Measurements from ENCODE around the gene MNX1.

MNX1 gene

DNA sequence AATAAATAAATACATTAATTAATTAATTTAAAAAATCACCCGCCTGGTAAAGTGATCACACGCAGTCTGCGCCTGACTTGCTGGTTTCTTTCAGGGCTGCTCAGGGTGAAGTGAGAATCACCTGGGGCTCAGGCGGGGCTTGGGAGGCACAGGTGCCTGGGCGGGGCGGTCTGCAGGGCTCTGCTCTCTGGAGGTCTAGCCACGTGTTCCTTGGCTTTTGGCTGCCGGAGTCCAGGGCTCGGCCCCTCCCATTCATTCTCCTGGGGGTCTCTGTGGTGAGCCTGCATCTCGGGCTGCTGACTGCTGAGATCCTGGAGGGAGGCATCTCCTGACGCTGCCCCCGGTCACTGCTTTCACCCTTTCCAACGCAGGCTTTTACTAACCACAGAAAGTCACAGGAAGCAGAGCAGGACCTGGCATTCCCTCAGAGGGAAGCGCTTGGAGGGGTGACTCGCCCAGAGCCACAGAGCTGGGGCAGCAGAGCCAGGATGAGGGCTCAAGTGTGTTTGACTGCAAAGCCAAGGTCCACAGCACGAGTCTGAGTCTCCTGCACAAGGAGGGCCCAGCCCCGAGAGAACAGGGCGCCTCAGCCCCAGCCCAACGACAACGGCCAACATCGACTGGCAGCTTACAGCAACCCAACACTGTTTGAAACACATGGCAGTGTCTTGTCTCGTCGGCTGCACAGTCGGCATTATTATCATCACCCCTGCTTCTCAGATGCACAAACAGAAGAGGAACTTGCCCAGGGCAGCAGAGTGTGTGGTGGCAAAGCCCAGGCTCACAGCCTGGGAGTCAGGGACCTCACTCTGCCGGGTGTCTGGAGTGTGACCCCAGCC lies 22.4 kb upstream of the MNX1 start:
- Histone ChIP-seq H3K9me3 (ENCODE audit: control insufficient read depth, insufficient read depth, low read length) (no peaks in the 10 kb centered on the region), H3K4me3 (ENCODE audit: low read length) (no peak overlapping the region), H3K27ac (ENCODE audit: low read length) (no peak overlapping the region), H3K27me3 (ENCODE audit: control insufficient read depth, insufficient read depth, low read length) (no peaks in the 10 kb centered on the region), H3K4me1 (ENCODE audit: control insufficient read depth, insufficient read depth, low read length) (no peaks in the 10 kb centered on the region), H3K36me3 (ENCODE audit: control insufficient read depth, insufficient read depth, low read length) (no peaks in the 10 kb centered on the region)
- WGBS (ENCODE audit: insufficient coverage, insufficient read length): no CpG with 5 or more reads among the region's 25 CpGs
- no peak for DNase-seq (ENCODE audit: low read depth, low spot score)

DNA sequence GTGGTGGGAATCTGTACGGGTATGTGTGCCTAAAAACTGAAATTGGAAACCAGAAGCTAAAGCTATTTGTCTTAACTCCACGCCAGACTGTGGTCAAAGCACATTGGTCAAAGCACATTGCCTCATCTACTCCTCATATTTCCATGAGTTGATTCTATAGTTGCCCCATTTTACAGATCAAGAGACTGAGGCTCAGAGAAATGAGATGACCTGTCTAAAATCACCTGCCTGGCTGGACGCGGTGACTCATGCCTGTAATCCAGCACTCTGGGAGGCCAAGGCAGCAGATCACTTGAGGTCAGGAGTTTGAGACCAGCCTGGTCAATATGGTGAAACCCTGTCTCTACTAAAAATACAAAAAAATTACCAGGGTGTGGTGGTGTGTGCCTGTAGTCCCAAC lies 21.7 kb upstream of the MNX1 start:
- Histone ChIP-seq H3K27ac (ENCODE audit: low read length) (no peak overlapping the region), H3K4me1 (ENCODE audit: control insufficient read depth, insufficient read depth, low read length) (no peaks in the 10 kb centered on the region), H3K9me3 (ENCODE audit: control insufficient read depth, insufficient read depth, low read length) (no peaks in the 10 kb centered on the region), H3K27me3 (ENCODE audit: control insufficient read depth, insufficient read depth, low read length) (no peaks in the 10 kb centered on the region), H3K4me3 (ENCODE audit: low read length) (no peak overlapping the region), H3K36me3 (ENCODE audit: control insufficient read depth, insufficient read depth, low read length) (no peaks in the 10 kb centered on the region)
- no CpG with 5 or more reads among the region's 4 CpGs for WGBS (ENCODE audit: insufficient coverage, insufficient read length)
- DNase-seq (ENCODE audit: low read depth, low spot score): no peak

DNA sequence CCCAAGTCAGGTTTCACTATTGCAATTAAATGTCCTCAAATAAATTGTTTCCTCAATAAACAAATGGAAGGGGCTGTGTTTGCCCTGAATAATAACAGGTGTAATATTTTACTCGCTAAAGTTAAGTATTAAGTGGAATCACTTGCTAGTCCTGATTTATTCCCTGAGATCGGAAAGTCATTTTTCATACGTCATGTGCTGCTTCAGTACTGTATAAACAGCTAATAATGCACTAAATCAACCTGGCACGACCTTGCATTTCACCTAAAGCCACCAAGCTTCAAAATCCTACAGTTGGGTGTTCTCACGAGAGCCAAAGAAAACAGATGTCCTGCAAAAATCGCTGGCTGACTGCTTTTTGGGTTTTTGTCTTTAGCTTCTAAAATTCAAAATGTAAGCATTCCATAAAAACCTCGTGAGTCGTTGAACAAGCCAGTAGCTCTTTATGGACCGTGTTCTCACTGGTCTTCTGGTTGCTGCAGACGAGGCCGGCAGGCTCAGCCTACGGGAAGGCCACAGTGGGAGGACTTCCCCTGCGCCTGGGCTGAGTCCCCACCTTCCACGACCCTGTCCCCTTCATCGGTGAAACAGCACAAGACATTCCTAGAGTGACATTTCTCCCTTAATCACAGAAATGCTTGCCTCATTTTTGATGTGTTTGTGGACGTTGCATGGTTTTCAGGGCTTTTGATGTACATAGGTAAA lies 17.9 kb upstream of the MNX1 start:
- H3K4me3 ChIP-seq (ENCODE audit: low read length): no peak overlapping the region
- no peaks in the 10 kb centered on the region for H3K4me1 ChIP-seq (ENCODE audit: control insufficient read depth, insufficient read depth, low read length)
- H3K27ac ChIP-seq (ENCODE audit: low read length): no peak overlapping the region
- no peaks in the 10 kb centered on the region for H3K9me3 ChIP-seq (ENCODE audit: control insufficient read depth, insufficient read depth, low read length)
- H3K27me3 ChIP-seq (ENCODE audit: control insufficient read depth, insufficient read depth, low read length): peaks cover 20% of the 10 kb centered on the region
- no CpG with 5 or more reads among the region's 16 CpGs for WGBS (ENCODE audit: insufficient coverage, insufficient read length)
- no peaks in the 10 kb centered on the region for H3K36me3 ChIP-seq (ENCODE audit: control insufficient read depth, insufficient read depth, low read length)
- DNase-seq (ENCODE audit: low read depth, low spot score): no peak

DNA sequence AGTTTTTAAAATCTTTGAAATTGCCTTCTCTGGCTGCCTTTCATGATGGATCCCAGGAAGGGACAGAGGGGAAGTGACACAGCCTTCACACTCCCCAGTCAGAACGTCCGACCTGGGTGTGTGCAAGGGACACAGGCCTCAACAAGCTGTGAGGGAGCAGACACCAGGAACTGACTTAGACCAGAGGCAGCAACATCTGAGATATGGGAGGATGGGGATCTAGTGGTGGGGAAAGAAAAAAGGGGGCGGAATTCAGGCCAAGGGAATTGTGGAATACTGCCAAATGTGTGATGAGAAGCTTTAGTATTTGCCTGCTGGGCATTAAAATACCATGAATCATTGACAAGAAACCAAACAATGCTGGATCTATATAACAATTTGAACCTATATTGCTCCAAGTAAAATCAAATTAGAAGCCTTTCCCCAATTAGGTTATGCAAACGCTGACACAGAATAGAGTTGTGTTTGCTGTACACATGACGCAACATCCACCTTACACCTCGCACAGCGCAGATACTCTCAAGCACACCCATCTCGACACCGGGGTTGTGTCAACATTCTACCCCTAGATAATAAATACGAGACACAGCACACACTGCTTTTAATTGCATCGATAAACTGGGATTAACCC lies 17.2 kb upstream of the MNX1 start:
- H3K9me3 ChIP-seq (ENCODE audit: control insufficient read depth, insufficient read depth, low read length): no peaks in the 10 kb centered on the region
- no peak overlapping the region for H3K27ac ChIP-seq (ENCODE audit: low read length)
- H3K4me1 ChIP-seq (ENCODE audit: control insufficient read depth, insufficient read depth, low read length): no peaks in the 10 kb centered on the region
- no peak for DNase-seq (ENCODE audit: low read depth, low spot score)
- H3K36me3 ChIP-seq (ENCODE audit: control insufficient read depth, insufficient read depth, low read length): no peaks in the 10 kb centered on the region
- no CpG with 5 or more reads among the region's 11 CpGs for WGBS (ENCODE audit: insufficient coverage, insufficient read length)
- H3K4me3 ChIP-seq (ENCODE audit: low read length): no peak overlapping the region
- peaks cover 26% of the 10 kb centered on the region for H3K27me3 ChIP-seq (ENCODE audit: control insufficient read depth, insufficient read depth, low read length)

DNA sequence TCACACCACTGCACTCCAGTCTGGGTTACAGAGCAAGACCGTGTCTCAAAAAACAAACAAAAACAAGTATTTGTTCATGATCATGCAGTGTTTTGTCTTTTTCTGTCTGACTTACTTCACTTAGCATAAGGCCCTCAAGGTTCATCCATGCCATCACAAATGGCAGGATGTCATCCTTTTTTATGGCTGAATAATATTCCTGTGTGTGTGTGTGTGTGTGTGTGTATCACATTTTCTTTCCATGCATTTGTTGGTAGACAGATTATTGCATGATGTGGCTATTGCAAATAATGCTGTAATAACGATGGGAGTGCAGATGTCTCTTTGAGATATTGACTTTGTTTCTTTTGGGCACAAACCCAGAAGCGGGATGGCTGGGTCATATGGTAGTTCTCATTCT lies 14.3 kb upstream of the MNX1 start:
- Histone ChIP-seq H3K36me3 (ENCODE audit: control insufficient read depth, insufficient read depth, low read length) (no peaks in the 10 kb centered on the region), H3K27ac (ENCODE audit: low read length) (no peak overlapping the region), H3K4me1 (ENCODE audit: control insufficient read depth, insufficient read depth, low read length) (no peaks in the 10 kb centered on the region; the same call in 1 of the 2 replicates), H3K9me3 (ENCODE audit: control insufficient read depth, insufficient read depth, low read length) (no peaks in the 10 kb centered on the region), H3K4me3 (ENCODE audit: low read length) (no peak overlapping the region), H3K27me3 (ENCODE audit: control insufficient read depth, insufficient read depth, low read length) (peaks cover 53% of the 10 kb centered on the region)
- DNase-seq (ENCODE audit: low read depth, low spot score): no peak
- WGBS (ENCODE audit: insufficient coverage, insufficient read length): no CpG with 5 or more reads among the region's 3 CpGs

DNA sequence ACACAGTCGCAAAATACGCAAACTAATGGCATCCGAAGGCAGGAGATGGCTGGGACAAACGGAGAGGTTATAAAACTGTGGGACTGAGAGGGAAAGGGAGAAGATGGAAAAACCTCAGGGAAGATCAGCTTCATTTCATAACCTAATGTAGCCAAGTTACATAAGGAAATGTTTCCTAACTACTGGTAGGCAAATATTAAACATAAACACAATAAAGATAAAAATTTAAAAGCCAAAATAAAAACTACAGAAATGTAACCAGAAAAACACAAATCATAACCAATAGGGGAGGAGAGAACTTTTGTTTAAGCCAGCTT lies 13.1 kb upstream of the MNX1 start:
- no peak for DNase-seq (ENCODE audit: low read depth, low spot score)
- Histone ChIP-seq H3K27ac (ENCODE audit: low read length) (no peak overlapping the region), H3K27me3 (ENCODE audit: control insufficient read depth, insufficient read depth, low read length) (peaks cover 64% of the 10 kb centered on the region), H3K4me1 (ENCODE audit: control insufficient read depth, insufficient read depth, low read length) (no peaks in the 10 kb centered on the region; the same call in 1 of the 2 replicates), H3K9me3 (ENCODE audit: control insufficient read depth, insufficient read depth, low read length) (no peaks in the 10 kb centered on the region), H3K4me3 (ENCODE audit: low read length) (no peak overlapping the region), H3K36me3 (ENCODE audit: control insufficient read depth, insufficient read depth, low read length) (no peaks in the 10 kb centered on the region)
- WGBS (ENCODE audit: insufficient coverage, insufficient read length): no CpG with 5 or more reads among the region's 4 CpGs

DNA sequence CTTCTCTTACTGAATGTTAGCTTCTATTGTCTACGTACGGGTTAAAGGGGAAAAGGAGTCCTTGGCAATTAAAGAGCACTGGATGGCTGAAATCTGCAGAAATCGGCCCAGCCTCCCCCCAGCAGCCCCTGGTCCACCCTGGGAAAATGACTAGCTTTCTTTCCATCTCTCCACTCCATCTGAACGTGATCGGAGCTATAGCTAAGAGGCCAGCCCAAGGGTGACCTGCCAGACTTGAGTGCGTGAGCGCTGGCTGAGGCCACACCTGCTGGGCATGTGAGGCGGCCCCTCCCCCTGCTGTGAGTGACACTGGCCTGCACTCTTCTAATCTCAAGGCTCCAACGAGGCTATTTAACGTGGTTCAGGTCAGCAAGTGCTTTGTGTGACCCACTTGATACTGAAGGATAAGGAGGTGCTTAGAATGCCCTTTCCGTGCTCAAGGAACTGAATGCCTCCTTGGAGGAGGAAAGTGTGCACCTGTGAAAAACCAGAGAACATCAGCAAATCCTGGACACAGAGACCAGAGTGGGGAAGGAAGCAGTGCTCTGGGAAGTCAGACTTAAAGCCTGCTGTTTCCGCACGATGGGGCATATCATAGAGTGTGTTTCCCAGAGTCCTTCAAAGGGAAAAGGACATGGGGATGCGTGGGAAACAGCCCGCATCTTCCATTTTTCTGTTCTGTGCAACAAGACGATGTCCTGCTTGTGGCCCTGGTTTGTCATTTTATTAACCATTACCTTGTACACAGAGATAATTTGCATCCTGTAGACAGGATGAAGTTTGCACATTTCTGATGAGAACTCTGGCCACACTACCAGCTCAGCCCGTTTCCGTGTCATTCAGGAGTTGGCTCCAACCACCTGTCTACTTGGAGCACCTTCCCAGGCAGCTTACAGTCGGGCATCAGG lies 12.5 kb upstream of the MNX1 start:
- peaks cover 71% of the 10 kb centered on the region for H3K27me3 ChIP-seq (ENCODE audit: control insufficient read depth, insufficient read depth, low read length)
- no CpG with 5 or more reads among the region's 19 CpGs for WGBS (ENCODE audit: insufficient coverage, insufficient read length)
- H3K4me3 ChIP-seq (ENCODE audit: low read length): no peak overlapping the region

DNA sequence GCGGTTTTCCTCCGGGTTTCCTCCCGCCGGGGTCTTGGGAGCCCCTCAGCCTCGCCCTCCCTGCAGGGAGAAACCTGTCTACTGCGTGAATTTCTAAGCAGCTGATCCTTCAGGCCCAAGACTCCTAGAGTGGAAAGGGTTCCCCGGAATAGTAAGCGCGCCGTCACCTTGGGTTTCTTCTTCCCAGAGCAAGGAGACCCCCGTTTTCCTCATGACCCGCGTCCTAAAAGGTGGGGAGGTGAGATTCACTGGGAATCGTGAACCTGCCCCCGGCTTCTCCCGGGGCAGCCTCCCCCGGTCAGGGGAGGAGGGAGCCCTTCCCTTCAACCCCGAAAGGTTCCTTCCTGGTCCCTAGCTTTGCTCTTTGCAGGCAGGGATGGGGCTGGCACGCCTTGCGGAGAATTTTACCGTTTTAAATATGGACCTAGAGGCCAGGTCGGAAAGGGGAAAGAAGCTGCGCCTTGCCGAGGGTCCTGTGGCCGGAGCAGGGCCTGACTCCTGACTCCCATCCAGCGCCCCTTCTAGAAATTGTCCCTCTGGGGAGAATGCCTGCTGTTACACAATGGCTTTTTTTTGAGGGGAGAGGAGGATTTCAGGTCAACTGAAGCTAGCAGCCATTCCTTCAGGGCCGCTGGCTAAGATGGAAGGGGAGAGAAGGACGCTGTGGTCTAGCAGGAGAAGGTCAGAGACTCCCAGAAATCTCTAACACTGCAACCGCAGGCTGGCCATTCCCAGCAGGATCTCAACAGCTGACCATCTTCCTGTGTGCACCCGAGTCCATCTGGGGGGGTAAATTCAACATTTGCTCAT lies 11.6 kb upstream of the MNX1 start:
- Histone ChIP-seq H3K36me3 (ENCODE audit: control insufficient read depth, insufficient read depth, low read length) (no peaks in the 10 kb centered on the region; the same call in 1 of the 2 replicates), H3K4me3 (ENCODE audit: low read length) (no peak overlapping the region), H3K27ac (ENCODE audit: low read length) (no peak overlapping the region), H3K9me3 (ENCODE audit: control insufficient read depth, insufficient read depth, low read length) (no peaks in the 10 kb centered on the region), H3K4me1 (ENCODE audit: control insufficient read depth, insufficient read depth, low read length) (peaks cover 5% of the 10 kb centered on the region; the same call in 1 of the 2 replicates), H3K27me3 (ENCODE audit: control insufficient read depth, insufficient read depth, low read length) (peaks cover 79% of the 10 kb centered on the region)
- DNase-seq (ENCODE audit: low read depth, low spot score): no peak
- no CpG with 5 or more reads among the region's 30 CpGs for WGBS (ENCODE audit: insufficient coverage, insufficient read length)

More for the DNA sequence above, 12.5 kb upstream of the MNX1 start:
- DNase-seq (ENCODE audit: low read depth, low spot score): no peak
- Histone ChIP-seq H3K36me3 (ENCODE audit: control insufficient read depth, insufficient read depth, low read length) (no peaks in the 10 kb centered on the region; the same call in 1 of the 2 replicates), H3K9me3 (ENCODE audit: control insufficient read depth, insufficient read depth, low read length) (no peaks in the 10 kb centered on the region), H3K4me1 (ENCODE audit: control insufficient read depth, insufficient read depth, low read length) (peaks cover 3% of the 10 kb centered on the region; the same call in 1 of the 2 replicates), H3K27ac (ENCODE audit: low read length) (no peak overlapping the region)

DNA sequence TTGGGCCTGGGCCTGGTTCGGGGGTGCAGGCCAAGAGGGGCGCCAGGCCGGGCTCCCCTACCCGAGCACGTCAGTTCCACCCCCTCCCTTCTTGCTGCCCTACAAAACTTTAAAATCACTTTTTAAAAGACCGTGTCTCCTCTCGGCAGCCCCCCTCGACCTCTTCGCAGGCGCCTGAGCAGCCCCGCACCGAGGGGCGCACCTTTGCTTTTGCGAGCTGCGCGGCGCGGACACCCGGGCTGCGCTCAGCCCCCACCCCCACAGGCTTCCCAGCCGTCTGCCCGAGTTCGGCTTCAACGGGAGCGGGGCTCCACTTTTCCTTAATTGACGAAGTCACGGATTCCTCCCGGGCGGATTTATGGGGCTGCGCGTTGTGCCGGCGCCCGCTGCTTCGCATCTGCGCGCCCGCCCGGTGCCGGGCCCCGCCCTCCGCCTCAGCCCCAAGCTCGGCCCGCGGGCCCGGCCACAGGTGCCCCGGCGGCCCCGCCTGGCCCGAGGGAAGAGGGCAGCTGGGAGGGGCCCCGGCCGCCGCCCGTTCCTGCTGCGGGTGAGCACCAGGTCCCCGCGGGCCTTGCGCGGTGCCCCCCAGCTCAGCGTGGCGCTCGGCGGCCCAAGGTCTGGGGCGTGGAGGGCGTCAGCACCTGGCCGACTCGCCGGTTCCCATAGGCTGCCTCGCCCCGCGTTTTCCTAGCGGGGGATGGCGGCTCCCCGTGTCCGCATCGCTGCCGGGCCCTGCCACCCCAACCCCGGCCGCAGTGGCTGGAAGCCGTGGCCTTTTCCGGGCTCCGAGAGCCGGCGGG lies 10.8 kb upstream of the MNX1 start:
- no peak overlapping the region for H3K4me3 ChIP-seq (ENCODE audit: low read length)
- no peaks in the 10 kb centered on the region; the same call in 1 of the 2 replicates for H3K36me3 ChIP-seq (ENCODE audit: control insufficient read depth, insufficient read depth, low read length)
- H3K27me3 ChIP-seq (ENCODE audit: control insufficient read depth, insufficient read depth, low read length): peaks cover 87% of the 10 kb centered on the region
- no CpG with 5 or more reads among the region's 84 CpGs for WGBS (ENCODE audit: insufficient coverage, insufficient read length)
- no peak overlapping the region for H3K27ac ChIP-seq (ENCODE audit: low read length)
- H3K9me3 ChIP-seq (ENCODE audit: control insufficient read depth, insufficient read depth, low read length): no peaks in the 10 kb centered on the region
- DNase-seq (ENCODE audit: low read depth, low spot score): no peak
- peaks cover 6% of the 10 kb centered on the region for H3K4me1 ChIP-seq (ENCODE audit: control insufficient read depth, insufficient read depth, low read length)

Measured in iPS DF 6.9 (cell line).